Activated T-helper 1 cell treated with anti-CD3 and anti-CD28 coated beads, Interleukin-12 subunit alpha, Interleukin-12 subunit beta, Interleukin-2, Interleukin-4 antibody, amounts not matched to agents 30 ng/mL and 10 ng/mL and 1 ng/mL, durations not matched to agents 14 hours and 24 hours and 36 hours (primary cell): ENCODE results near the gene POSTN. TPM values are rescaled to one million over a fixed set of nuclear protein-coding genes. Genes with fewer than 3 reads are reported as not detected.
"Not testable (repeated sequence)": the region's sequence is repeated elsewhere in the genome, so short reads cannot be mapped to it uniquely, and the experiment has no call there.

Source experiments
- DNase-seq: peaks from one replicate; pipeline ENCODE4 v3.0.0; 2021; ENCODE audit warnings: low spot score
- H3K27ac Mint-ChIP-seq: one replicate; pipeline ENCODE4 v1.8.0; 2021; ENCODE audit warnings: mild to moderate bottlenecking, mixed read lengths
- H3K27me3 Mint-ChIP-seq: one replicate; pipeline ENCODE4 v1.8.0; 2022; ENCODE audit warnings: mild to moderate bottlenecking, moderate library complexity, mixed read lengths; ENCODE audit not compliant: insufficient read depth
- H3K36me3 Mint-ChIP-seq: one replicate; pipeline ENCODE4 v1.8.0; 2021; ENCODE audit warnings: low read depth, mixed read lengths
- H3K4me1 Mint-ChIP-seq: one replicate; pipeline ENCODE4 v1.8.0; 2021; ENCODE audit warnings: low read depth, mixed read lengths
- H3K4me3 Mint-ChIP-seq: one replicate; pipeline ENCODE4 v1.8.0; 2021; ENCODE audit warnings: mild to moderate bottlenecking, moderate library complexity, mixed read lengths
- H3K9me3 Mint-ChIP-seq: one replicate; pipeline ENCODE4 v1.8.0; 2021; ENCODE audit warnings: mixed read lengths
- intact Hi-C: fragments of 100-400 bp; cut with micrococcal nuclease; formaldehyde crosslinking; loops from one replicate; pipeline ENCODE4 v1.15.1; 2024
- total RNA-seq: library from RNA; stranded (reverse); gene quantifications from 2 replicates; pipeline ENCODE4 v1.2.3, GENCODE V29; 2022

Gene POSTN
- total RNA-seq, 1 donor from 2014 or later: not detected

- intact Hi-C loops: no loop called here
- Mint-ChIP-seq H3K4me1 (no peaks in the 10 kb centered on the region), H3K36me3 (no peaks in the 10 kb centered on the region), H3K9me3 (no peaks in the 10 kb centered on the region), H3K27me3 (no peaks in the 10 kb centered on the region), H3K27ac (no peak overlapping the region), H3K4me3 (no peak overlapping the region)
- DNase-seq: no peak
Measured at GRCh38 chr13:37613638-37614037, 15.1 kb upstream of the POSTN start.

GRCh38 chr13:37613236-37613635 is 14.7 kb upstream of the POSTN start:
- no peaks in the 10 kb centered on the region for H3K36me3 Mint-ChIP-seq
- no peak overlapping the region for H3K4me3 Mint-ChIP-seq
- H3K27me3 Mint-ChIP-seq: no peaks in the 10 kb centered on the region
- intact Hi-C loops: no loop called here
- no peaks in the 10 kb centered on the region for H3K4me1 Mint-ChIP-seq
- H3K9me3 Mint-ChIP-seq: no peaks in the 10 kb centered on the region
- H3K27ac Mint-ChIP-seq: no peak overlapping the region
- DNase-seq: no peak

GRCh38 chr13:37608750-37609339 is 10.3 kb upstream of the POSTN start:
- no peaks in the 10 kb centered on the region for H3K36me3 Mint-ChIP-seq
- intact Hi-C loops: loop anchor here (10.0 kb wide), 1 partner anchor 534 kb away; no protein-coding TSS in a partner anchor
- H3K27ac Mint-ChIP-seq: no peak overlapping the region
- DNase-seq: no peak
- H3K4me1 Mint-ChIP-seq: no peaks in the 10 kb centered on the region
- no peaks in the 10 kb centered on the region for H3K9me3 Mint-ChIP-seq
- no peak overlapping the region for H3K4me3 Mint-ChIP-seq
- H3K27me3 Mint-ChIP-seq: no peaks in the 10 kb centered on the region

- intact Hi-C loops: loop anchor here (10.0 kb wide), 1 partner anchor 528 kb away; no protein-coding TSS in a partner anchor
Measured at GRCh38 chr13:37602733-37603381, 4.3 kb upstream of the POSTN start.

GRCh38 chr13:37601648-37602440 is 3.3 kb upstream of the POSTN start:
- intact Hi-C loops: loop anchor here (10.0 kb wide), 1 partner anchor 527 kb away; no protein-coding TSS in a partner anchor

More at GRCh38 chr13:37602733-37603381, 4.3 kb upstream of the POSTN start:
- Mint-ChIP-seq H3K9me3 (no peaks in the 10 kb centered on the region), H3K27ac (no peak overlapping the region), H3K4me1 (no peaks in the 10 kb centered on the region), H3K4me3 (no peak overlapping the region), H3K36me3 (no peaks in the 10 kb centered on the region), H3K27me3 (no peaks in the 10 kb centered on the region)
- DNase-seq: no peak

GRCh38 chr13:37599519-37599918 is 951 bp upstream of the POSTN start:
- no peak overlapping the region for H3K4me3 Mint-ChIP-seq
- H3K36me3 Mint-ChIP-seq: no peaks in the 10 kb centered on the region
- no peaks in the 10 kb centered on the region for H3K27me3 Mint-ChIP-seq
- DNase-seq: no peak
- no peaks in the 10 kb centered on the region for H3K9me3 Mint-ChIP-seq
- H3K4me1 Mint-ChIP-seq: no peaks in the 10 kb centered on the region
- H3K27ac Mint-ChIP-seq: no peak overlapping the region
- intact Hi-C loops: no loop called here

More at GRCh38 chr13:37601648-37602440, 3.3 kb upstream of the POSTN start:
- Mint-ChIP-seq H3K4me1 (no peaks in the 10 kb centered on the region), H3K9me3 (no peaks in the 10 kb centered on the region), H3K36me3 (no peaks in the 10 kb centered on the region), H3K27me3 (no peaks in the 10 kb centered on the region), H3K27ac (no peak overlapping the region), H3K4me3 (no peak overlapping the region)
- DNase-seq: no peak

GRCh38 chr13:37597477-37598025 is 1.0 kb downstream of the POSTN start:
- no peaks in the 10 kb centered on the region for H3K9me3 Mint-ChIP-seq
- no peaks in the 10 kb centered on the region for H3K36me3 Mint-ChIP-seq
- no peak overlapping the region for H3K4me3 Mint-ChIP-seq
- intact Hi-C loops: no loop called here
- no peak for DNase-seq
- no peaks in the 10 kb centered on the region for H3K27me3 Mint-ChIP-seq
- H3K27ac Mint-ChIP-seq: no peak overlapping the region
- no peaks in the 10 kb centered on the region for H3K4me1 Mint-ChIP-seq

- Mint-ChIP-seq H3K27me3 (no peaks in the 10 kb centered on the region), H3K4me1 (no peaks in the 10 kb centered on the region), H3K36me3 (no peaks in the 10 kb centered on the region), H3K27ac (no peak overlapping the region), H3K9me3 (no peaks in the 10 kb centered on the region), H3K4me3 (no peak overlapping the region)
- intact Hi-C loops: no loop called here
- DNase-seq: no peak
Measured at GRCh38 chr13:37596805-37597204, 1.8 kb downstream of the POSTN start.

- H3K27me3 Mint-ChIP-seq: no peaks in the 10 kb centered on the region
- no peaks in the 10 kb centered on the region for H3K36me3 Mint-ChIP-seq
- no peaks in the 10 kb centered on the region for H3K9me3 Mint-ChIP-seq
- no peak overlapping the region for H3K27ac Mint-ChIP-seq
- intact Hi-C loops: no loop called here
- DNase-seq: no peak
- no peaks in the 10 kb centered on the region for H3K4me1 Mint-ChIP-seq
- no peak overlapping the region for H3K4me3 Mint-ChIP-seq
Measured at GRCh38 chr13:37595162-37595561, 3.4 kb downstream of the POSTN start.

GRCh38 chr13:37594550-37594949 is 4.0 kb downstream of the POSTN start:
- DNase-seq: no peak
- Mint-ChIP-seq H3K9me3 (no peaks in the 10 kb centered on the region), H3K36me3 (no peaks in the 10 kb centered on the region), H3K27ac (no peak overlapping the region), H3K4me1 (no peaks in the 10 kb centered on the region), H3K27me3 (no peaks in the 10 kb centered on the region), H3K4me3 (no peak overlapping the region)
- intact Hi-C loops: no loop called here

GRCh38 chr13:37589381-37589780 is 9.2 kb downstream of the POSTN start:
- H3K9me3 Mint-ChIP-seq, H3K27me3 Mint-ChIP-seq, H3K27ac Mint-ChIP-seq, H3K4me3 Mint-ChIP-seq, H3K4me1 Mint-ChIP-seq, H3K36me3 Mint-ChIP-seq, DNase-seq, intact Hi-C loops: not testable (repeated sequence)

- Mint-ChIP-seq H3K4me1 (no peaks in the 10 kb centered on the region), H3K4me3 (no peak overlapping the region), H3K27me3 (no peaks in the 10 kb centered on the region), H3K27ac (no peak overlapping the region), H3K36me3 (no peaks in the 10 kb centered on the region), H3K9me3 (peaks cover 10% of the 10 kb centered on the region)
- DNase-seq: no peak
- intact Hi-C loops: no loop called here
Measured at GRCh38 chr13:37587236-37587635, 11.3 kb downstream of the POSTN start.

- H3K36me3 Mint-ChIP-seq: no peaks in the 10 kb centered on the region
- no peak overlapping the region for H3K27ac Mint-ChIP-seq
- H3K4me3 Mint-ChIP-seq: no peak overlapping the region
- peaks cover 10% of the 10 kb centered on the region for H3K9me3 Mint-ChIP-seq
- no peak for DNase-seq
- intact Hi-C loops: no loop called here
- no peaks in the 10 kb centered on the region for H3K27me3 Mint-ChIP-seq
- H3K4me1 Mint-ChIP-seq: no peaks in the 10 kb centered on the region
Measured at GRCh38 chr13:37586164-37586563, 12.4 kb downstream of the POSTN start.
